IMR-90 (cell line): ENCODE data around the gene NIPBL. TPM values are rescaled to one million over a fixed set of nuclear protein-coding genes. Genes with fewer than 3 reads are reported as not detected.

Experiments
- ATAC-seq: fragments of 200-7000 bp; cut with Tn5 transposase; 2 replicates; pipeline ENCODE4 v1.9.1; 2020; ENCODE audit warnings: low read depth, mild to moderate bottlenecking, moderate library complexity
- BruUV-seq: library from RNA; stranded (reverse); fragments of 400-500 nt; replicated peaks from 2 replicates; lab custom pipeline; 2021; lab: Mats Ljungman, UMichigan
- CTCF ChIA-PET: fragments of 300-600 bp; formaldehyde crosslinking; extraction: SDS; loops from one replicate; lab custom pipeline; 2021; ENCODE audit warnings: antibody characterized with exemption; lab: Yijun Ruan, JAX
- POLR2A ChIA-PET: fragments of 300-600 bp; sonication (Branson Sonifier 250); formaldehyde crosslinking; loops from one replicate; lab custom pipeline; 2022; ENCODE audit warnings: antibody characterized with exemption; ENCODE audit not compliant: unreplicated experiment; lab: Charles Lee
- DNase-seq: peaks from one replicate; pipeline ENCODE4 v3.0.0; 2013
- H2AFZ ChIP-seq: replicated peaks from 2 replicates; pipeline ENCODE3; 2013; ENCODE audit warnings: low read length, mild to moderate bottlenecking; ENCODE audit not compliant: poor library complexity
- H2AK5ac ChIP-seq: 2 replicates; pipeline ENCODE4 v1.6.1; 2013; ENCODE audit warnings: low read depth, low read length, inconsistent platforms
- H2AK9ac ChIP-seq: replicated peaks from 2 replicates; pipeline ENCODE3; 2013; ENCODE audit warnings: mild to moderate bottlenecking, low read depth, low read length, moderate library complexity; ENCODE audit not compliant: poor library complexity
- H2BK120ac ChIP-seq: 2 replicates; pipeline ENCODE4 v1.6.1; 2013; ENCODE audit warnings: low read depth, low read length, inconsistent platforms
- H2BK15ac ChIP-seq: 3 replicates; pipeline ENCODE4 v1.6.1; 2013; ENCODE audit warnings: low read depth, low read length, inconsistent platforms
- H2BK20ac ChIP-seq: 2 replicates; pipeline ENCODE4 v1.6.1; 2013; ENCODE audit warnings: low read depth, mild to moderate bottlenecking, inconsistent platforms, low read length, moderate library complexity
- H2BK5ac ChIP-seq: 2 replicates; pipeline ENCODE4 v1.6.1; 2013; ENCODE audit warnings: mild to moderate bottlenecking, low read depth, low read length, inconsistent platforms; ENCODE audit not compliant: poor library complexity, severe bottlenecking
- H3K14ac ChIP-seq: replicated peaks from 2 replicates; pipeline ENCODE4 v1.6.1; 2013; ENCODE audit warnings: low read depth, low read length, inconsistent platforms
- H3K18ac ChIP-seq: 2 replicates; pipeline ENCODE4 v1.6.1; 2013; ENCODE audit warnings: low read depth, low read length, control low read depth
- H3K23ac ChIP-seq: 2 replicates; pipeline ENCODE4 v1.6.1; 2013; ENCODE audit warnings: low read depth, low read length, inconsistent platforms
- H3K27ac ChIP-seq: 2 replicates; pipeline ENCODE4 v1.5.1; 2013; ENCODE audit warnings: mild to moderate bottlenecking, control low read depth, low read length; ENCODE audit not compliant: insufficient read depth
- H3K27me3 ChIP-seq: 2 replicates; pipeline ENCODE4 v1.6.1; 2013; ENCODE audit warnings: low read length; ENCODE audit not compliant: control insufficient read depth, insufficient read depth
- H3K36me3 ChIP-seq: 2 replicates; pipeline ENCODE4 v1.6.1; 2013; ENCODE audit warnings: low read length, mixed read lengths; ENCODE audit not compliant: control insufficient read depth, insufficient read depth
- H3K4ac ChIP-seq: 2 replicates; pipeline ENCODE4 v1.6.1; 2013; ENCODE audit warnings: low read depth, low read length, inconsistent platforms
- H3K4me1 ChIP-seq: 2 replicates; pipeline ENCODE4 v1.6.1; 2013; ENCODE audit warnings: low read length, mixed read lengths; ENCODE audit not compliant: control insufficient read depth, insufficient read depth
- H3K4me2 ChIP-seq: 2 replicates; pipeline ENCODE4 v1.6.1; 2013; ENCODE audit warnings: low read depth, mild to moderate bottlenecking, control low read depth, low read length, moderate library complexity
- H3K4me3 ChIP-seq: 2 replicates; pipeline ENCODE4 v1.5.1; 2013; ENCODE audit warnings: low read depth, mild to moderate bottlenecking, control low read depth, low read length, moderate library complexity; ENCODE audit not compliant: insufficient read depth
- H3K56ac ChIP-seq: 2 replicates; pipeline ENCODE4 v1.6.1; 2013; ENCODE audit warnings: low read length, inconsistent platforms; ENCODE audit not compliant: insufficient read depth; ENCODE audit errors: extremely low read depth
- H3K79me1 ChIP-seq, 2 experiments: 2 replicates each; pipeline ENCODE4 v1.6.1; 2013; ENCODE audit warnings: low read length in 2 of 2, inconsistent platforms in 1 of 2, low read depth in 1 of 2
- H3K9ac ChIP-seq: 2 replicates; pipeline ENCODE4 v1.6.1; 2013; ENCODE audit warnings: low read depth, low read length, control low read depth
- H3K9me1 ChIP-seq: 2 replicates; pipeline ENCODE4 v1.6.1; 2013; ENCODE audit warnings: low read length, inconsistent platforms; ENCODE audit not compliant: insufficient read depth
- H3K9me3 ChIP-seq: 2 replicates; pipeline ENCODE4 v1.6.1; 2013; ENCODE audit warnings: low read length; ENCODE audit not compliant: control insufficient read depth, insufficient read depth
- H4K20me1 ChIP-seq: 2 replicates; pipeline ENCODE4 v1.6.1; 2013; ENCODE audit warnings: low read length, inconsistent platforms; ENCODE audit not compliant: insufficient read depth
- H4K5ac ChIP-seq: 2 replicates; pipeline ENCODE4 v1.6.1; 2013; ENCODE audit warnings: mild to moderate bottlenecking, low read depth, low read length, control low read depth
- H4K8ac ChIP-seq, 2 experiments: 2 replicates each; pipeline ENCODE4 v1.6.1; 2013; ENCODE audit warnings: low read depth in 2 of 2, low read length in 2 of 2, control low read depth in 1 of 2, inconsistent platforms in 1 of 2
- H4K91ac ChIP-seq: 2 replicates; pipeline ENCODE4 v1.6.1; 2013; ENCODE audit warnings: low read depth, low read length, inconsistent platforms; ENCODE audit not compliant: insufficient read depth
- CEBPB ChIP-seq: IDR thresholded peaks from 2 replicates; pipeline ENCODE4 v1.6.1; 2012; ENCODE audit warnings: low read depth, low read length, improper control_type of control experiment
- CHD1 ChIP-seq: IDR thresholded peaks from 2 replicates; pipeline ENCODE4 v1.6.1; 2012; ENCODE audit warnings: low read depth, low read length, improper control_type of control experiment
- MXI1 ChIP-seq: IDR thresholded peaks from 2 replicates; pipeline ENCODE4 v1.6.1; 2012; ENCODE audit warnings: low read depth, mild to moderate bottlenecking, low read length, moderate library complexity, borderline replicate concordance
- NFE2L2 ChIP-seq: fragments of 150-350 bp; IDR thresholded peaks from 2 replicates; pipeline ENCODE4 v1.6.1; 2016; ENCODE audit warnings: low read depth, mild to moderate bottlenecking, low read length
- RCOR1 ChIP-seq: IDR thresholded peaks from 2 replicates; pipeline ENCODE4 v1.6.1; 2012; ENCODE audit warnings: mild to moderate bottlenecking, low read length, improper control_type of control experiment; ENCODE audit not compliant: insufficient replicate concordance
- dilution Hi-C: fragments of 300-500 bp; cut with HindIII; formaldehyde crosslinking; loops from one replicate; pipeline ENCODE4 v1.14.3; 2018; ENCODE audit warnings: low sequenced_read_pairs; ENCODE audit not compliant: unreplicated experiment
- in situ Hi-C: fragments of 300-500 bp; cut with MboI; formaldehyde crosslinking; loops from 3 replicates; pipeline ENCODE4 v1.14.3; 2019; ENCODE audit warnings: low sequenced_read_pairs, inconsistent platforms, mixed read lengths
- intact Hi-C: fragments of 100-400 bp; cut with micrococcal nuclease; formaldehyde crosslinking; loops from 2 replicates; pipeline ENCODE4 v1.10.0; 2022
- polyA plus RNA-seq, 3 experiments: library from polyadenylated mRNA; depleted of rRNA; stranded (reverse); fragments of >200 nt; gene quantifications; 2 replicates each; pipeline ENCODE4 v1.2.3, GENCODE V29; 2012; ENCODE audit warnings: low replicate concordance in 1 of 3
- total RNA-seq: library from RNA; depleted of rRNA; stranded (reverse); fragments of >200 nt; gene quantifications from 2 replicates; pipeline ENCODE4 v1.2.3, GENCODE V29; 2012
- TF ChIP-seq, protein P1 (sequence below): conservative IDR thresholded peaks from 2 replicates; pipeline ENCODE4 v1.5.1; 2012; ENCODE audit warnings: mild to moderate bottlenecking, low read depth, low read length, improper control_type of control experiment
- TF ChIP-seq, protein P2 (sequence below): fragments of 150-350 bp; IDR thresholded peaks from 2 replicates; pipeline ENCODE4 v1.6.1; 2016; ENCODE audit warnings: low read depth, mild to moderate bottlenecking, low read length, moderate library complexity, borderline replicate concordance
- TF ChIP-seq, protein P3 (sequence below): fragments of 150-350 bp; IDR thresholded peaks from 2 replicates; pipeline ENCODE4 v1.6.1; 2017; ENCODE audit warnings: mild to moderate bottlenecking, antibody characterized with exemption, low read length, low read depth

Gene NIPBL
- total and polyA plus RNA-seq, 2 of the 4 experiments (the other 2 are of a cell fraction): 8.4 to 46.4 TPM

DNA sequence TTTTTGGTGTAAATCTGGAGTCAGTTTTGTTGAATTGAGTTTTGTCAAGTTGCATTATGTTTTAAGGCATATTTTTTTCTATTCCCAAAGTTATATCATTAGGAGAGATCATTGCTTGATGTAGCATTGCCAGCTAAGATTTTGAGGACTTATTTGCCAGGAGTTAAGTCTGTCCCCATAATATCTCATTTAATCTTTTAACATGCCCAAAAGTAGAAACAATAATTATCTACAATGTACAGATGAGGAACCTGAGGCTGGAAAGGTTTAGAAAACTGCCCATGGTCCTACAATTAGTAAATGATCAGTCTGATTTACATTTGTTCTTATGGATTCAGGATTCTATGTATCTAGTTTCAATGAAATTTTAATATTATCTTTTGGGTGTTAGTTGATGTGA, 4.7 kb downstream of the NIPBL start:
- POLR2A ChIA-PET: no interaction called here
- intact Hi-C loops (no loop called here), dilution Hi-C loops (no loop called here)

More for the DNA sequence above, 4.7 kb downstream of the NIPBL start:
- H3K79me1 ChIP-seq: peaks cover 5 to 32% of the 10 kb centered on the region in 2 experiments; a peak in 3 of 4 replicates
- H2AK9ac ChIP-seq: no peak overlapping the region
- TF ChIP-seq, protein P1, sequence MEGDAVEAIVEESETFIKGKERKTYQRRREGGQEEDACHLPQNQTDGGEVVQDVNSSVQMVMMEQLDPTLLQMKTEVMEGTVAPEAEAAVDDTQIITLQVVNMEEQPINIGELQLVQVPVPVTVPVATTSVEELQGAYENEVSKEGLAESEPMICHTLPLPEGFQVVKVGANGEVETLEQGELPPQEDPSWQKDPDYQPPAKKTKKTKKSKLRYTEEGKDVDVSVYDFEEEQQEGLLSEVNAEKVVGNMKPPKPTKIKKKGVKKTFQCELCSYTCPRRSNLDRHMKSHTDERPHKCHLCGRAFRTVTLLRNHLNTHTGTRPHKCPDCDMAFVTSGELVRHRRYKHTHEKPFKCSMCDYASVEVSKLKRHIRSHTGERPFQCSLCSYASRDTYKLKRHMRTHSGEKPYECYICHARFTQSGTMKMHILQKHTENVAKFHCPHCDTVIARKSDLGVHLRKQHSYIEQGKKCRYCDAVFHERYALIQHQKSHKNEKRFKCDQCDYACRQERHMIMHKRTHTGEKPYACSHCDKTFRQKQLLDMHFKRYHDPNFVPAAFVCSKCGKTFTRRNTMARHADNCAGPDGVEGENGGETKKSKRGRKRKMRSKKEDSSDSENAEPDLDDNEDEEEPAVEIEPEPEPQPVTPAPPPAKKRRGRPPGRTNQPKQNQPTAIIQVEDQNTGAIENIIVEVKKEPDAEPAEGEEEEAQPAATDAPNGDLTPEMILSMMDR: no peak
- TF ChIP-seq MXI1 (no peak), RCOR1 (no peak), CHD1 (no peak), CEBPB (no peak), NFE2L2 (no peak)
- TF ChIP-seq, protein P2, sequence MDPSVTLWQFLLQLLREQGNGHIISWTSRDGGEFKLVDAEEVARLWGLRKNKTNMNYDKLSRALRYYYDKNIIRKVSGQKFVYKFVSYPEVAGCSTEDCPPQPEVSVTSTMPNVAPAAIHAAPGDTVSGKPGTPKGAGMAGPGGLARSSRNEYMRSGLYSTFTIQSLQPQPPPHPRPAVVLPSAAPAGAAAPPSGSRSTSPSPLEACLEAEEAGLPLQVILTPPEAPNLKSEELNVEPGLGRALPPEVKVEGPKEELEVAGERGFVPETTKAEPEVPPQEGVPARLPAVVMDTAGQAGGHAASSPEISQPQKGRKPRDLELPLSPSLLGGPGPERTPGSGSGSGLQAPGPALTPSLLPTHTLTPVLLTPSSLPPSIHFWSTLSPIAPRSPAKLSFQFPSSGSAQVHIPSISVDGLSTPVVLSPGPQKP: no peak
- TF ChIP-seq, protein P3, sequence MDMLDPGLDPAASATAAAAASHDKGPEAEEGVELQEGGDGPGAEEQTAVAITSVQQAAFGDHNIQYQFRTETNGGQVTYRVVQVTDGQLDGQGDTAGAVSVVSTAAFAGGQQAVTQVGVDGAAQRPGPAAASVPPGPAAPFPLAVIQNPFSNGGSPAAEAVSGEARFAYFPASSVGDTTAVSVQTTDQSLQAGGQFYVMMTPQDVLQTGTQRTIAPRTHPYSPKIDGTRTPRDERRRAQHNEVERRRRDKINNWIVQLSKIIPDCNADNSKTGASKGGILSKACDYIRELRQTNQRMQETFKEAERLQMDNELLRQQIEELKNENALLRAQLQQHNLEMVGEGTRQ: no peak
- no peak overlapping the region for H3K56ac ChIP-seq
- in situ Hi-C loops: loop anchor here (5.0 kb wide), 1 partner anchor 61 kb away; no protein-coding TSS in a partner anchor
- CTCF ChIA-PET: interaction anchor here (0.6 kb wide), 1 partner anchor 16 kb away, joined by 5 read pairs; no protein-coding TSS in a partner anchor
- no peak overlapping the region for H4K8ac ChIP-seq
- H3K9me3 ChIP-seq: no peaks in the 10 kb centered on the region
- H2AFZ ChIP-seq: no peak overlapping the region
- no peak overlapping the region for H3K18ac ChIP-seq
- no peak overlapping the region for H2BK15ac ChIP-seq
- no peak overlapping the region for H2BK120ac ChIP-seq
- no peak overlapping the region for H2BK5ac ChIP-seq
- peaks cover 9% of the 10 kb centered on the region for H3K9me1 ChIP-seq
- no peak for ATAC-seq
- BruUV-seq: no TSS peak
- no peak overlapping the region for H2AK5ac ChIP-seq
- H3K23ac ChIP-seq: no peak overlapping the region
- no peak overlapping the region for H4K5ac ChIP-seq
- peaks cover 70% of the 10 kb centered on the region for H4K20me1 ChIP-seq
- no peaks in the 10 kb centered on the region for H3K27me3 ChIP-seq
- no peak overlapping the region for H3K14ac ChIP-seq
- H3K4me2 ChIP-seq: no peak overlapping the region
- no peak overlapping the region for H3K27ac ChIP-seq
- H3K4ac ChIP-seq: no peak overlapping the region
- no peak overlapping the region for H2BK20ac ChIP-seq
- no peak for DNase-seq
- H3K4me3 ChIP-seq: no peak overlapping the region
- no peaks in the 10 kb centered on the region for H3K4me1 ChIP-seq
- no peak overlapping the region for H3K9ac ChIP-seq
- H3K36me3 ChIP-seq: peaks cover 9% of the 10 kb centered on the region; the same call in 1 of the 2 replicates
- H4K91ac ChIP-seq: no peak overlapping the region
